Stomach (tissue), 4 donors: ENCODE measurements around the gene PNMA8B.

Source experiments
- CTCF ChIP-seq, 7 experiments: fragments of 450-650 bp in 4 of 7; fragments of 200-600 bp in 3 of 7; sonication (generic) in 3 of 7; IDR thresholded peaks; one replicate each; pipeline ENCODE4 v1.5.1; 2016 to 2019; ENCODE audit warnings: antibody characterized with exemption in 7 of 7, control low read depth in 2 of 7, mild to moderate bottlenecking in 1 of 7
- POLR2A ChIP-seq, 4 donors: fragments of 450-650 bp; IDR thresholded peaks; one replicate each; pipeline ENCODE4 v1.6.1; 2016; ENCODE audit warnings: antibody characterized with exemption in 4 of 4, control low read depth in 2 of 4, mild to moderate bottlenecking in 1 of 4, moderate library complexity in 1 of 4
- POLR2AphosphoS5 ChIP-seq, 3 donors: sonication (generic); formaldehyde crosslinking; IDR thresholded peaks; one replicate each; pipeline ENCODE4 v1.6.1; 2016; ENCODE audit warnings: antibody characterized with exemption in 3 of 3

- no peak for TF ChIP-seq POLR2A (IDR thresholded peaks at IDR 0.05)
- no peak for TF ChIP-seq CTCF (IDR thresholded peaks at IDR 0.05)
- TF ChIP-seq POLR2AphosphoS5 (IDR thresholded peaks at IDR 0.05), result no peak
Observed at GRCh38 chr19:46470376-46470775, 25.3 kb downstream of the PNMA8B start.
